22Rv1 (cell line): ENCODE data around the gene TNFSF13B.

Experiments
- H3K27ac ChIP-seq: fragments of 450-650 bp; 2 replicates; pipeline ENCODE4 v1.5.1; 2017
- ZFX ChIP-seq: fragments of 450-650 bp; IDR thresholded peaks from 2 replicates; pipeline ENCODE4 v1.6.1; 2017; ENCODE audit warnings: antibody characterized with exemption, borderline replicate concordance
- TF ChIP-seq, protein P1 (sequence below): fragments of 450-650 bp; IDR thresholded peaks from 2 replicates; pipeline ENCODE4 v1.5.1; 2017; ENCODE audit warnings: mild to moderate bottlenecking

Gene TNFSF13B

DNA sequence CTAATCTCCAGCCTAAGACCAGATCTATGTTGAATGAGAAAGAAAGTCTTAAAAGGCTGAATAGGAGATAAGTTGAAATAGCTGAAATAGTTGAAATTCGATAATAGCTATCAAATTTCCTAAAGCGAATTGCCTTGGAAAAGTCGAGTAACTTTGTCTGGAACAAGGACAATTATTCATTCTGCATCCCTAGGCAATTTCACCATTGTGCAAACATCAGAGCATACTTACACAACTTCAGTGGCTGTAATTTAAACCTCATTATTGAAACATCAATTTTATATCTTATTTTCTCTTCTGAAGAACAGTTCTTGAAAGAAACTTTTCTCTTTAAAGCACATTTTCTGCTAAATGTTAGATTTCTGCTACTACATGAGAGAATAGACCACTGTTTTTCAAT is 13.6 kb downstream of the TNFSF13B start:
- H3K27ac ChIP-seq: no peak overlapping the region
- TF ChIP-seq ZFX: no peak
- TF ChIP-seq, protein P1, sequence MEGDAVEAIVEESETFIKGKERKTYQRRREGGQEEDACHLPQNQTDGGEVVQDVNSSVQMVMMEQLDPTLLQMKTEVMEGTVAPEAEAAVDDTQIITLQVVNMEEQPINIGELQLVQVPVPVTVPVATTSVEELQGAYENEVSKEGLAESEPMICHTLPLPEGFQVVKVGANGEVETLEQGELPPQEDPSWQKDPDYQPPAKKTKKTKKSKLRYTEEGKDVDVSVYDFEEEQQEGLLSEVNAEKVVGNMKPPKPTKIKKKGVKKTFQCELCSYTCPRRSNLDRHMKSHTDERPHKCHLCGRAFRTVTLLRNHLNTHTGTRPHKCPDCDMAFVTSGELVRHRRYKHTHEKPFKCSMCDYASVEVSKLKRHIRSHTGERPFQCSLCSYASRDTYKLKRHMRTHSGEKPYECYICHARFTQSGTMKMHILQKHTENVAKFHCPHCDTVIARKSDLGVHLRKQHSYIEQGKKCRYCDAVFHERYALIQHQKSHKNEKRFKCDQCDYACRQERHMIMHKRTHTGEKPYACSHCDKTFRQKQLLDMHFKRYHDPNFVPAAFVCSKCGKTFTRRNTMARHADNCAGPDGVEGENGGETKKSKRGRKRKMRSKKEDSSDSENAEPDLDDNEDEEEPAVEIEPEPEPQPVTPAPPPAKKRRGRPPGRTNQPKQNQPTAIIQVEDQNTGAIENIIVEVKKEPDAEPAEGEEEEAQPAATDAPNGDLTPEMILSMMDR: no peak

DNA sequence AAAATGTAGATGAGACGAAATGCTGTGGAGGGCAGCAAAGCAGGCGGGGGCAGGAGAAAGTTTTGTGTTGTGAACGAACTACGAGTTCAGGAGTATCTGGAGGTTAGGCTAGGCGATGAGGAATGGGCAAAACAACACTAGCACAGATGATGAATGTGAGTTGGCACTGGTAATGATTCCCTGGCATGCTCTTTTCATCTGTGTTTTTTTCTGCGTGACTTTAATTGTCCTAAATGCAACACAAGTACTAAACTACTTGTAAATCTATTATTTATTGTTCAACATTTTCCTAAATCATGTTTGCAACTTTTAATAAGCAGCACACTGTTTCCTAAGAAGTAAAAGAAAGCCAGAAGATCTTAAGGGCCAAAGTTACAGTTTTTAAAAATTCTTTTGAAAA is 19.2 kb downstream of the TNFSF13B start:
- TF ChIP-seq, protein P1: no peak
- TF ChIP-seq ZFX: no peak
- H3K27ac ChIP-seq: no peak overlapping the region

DNA sequence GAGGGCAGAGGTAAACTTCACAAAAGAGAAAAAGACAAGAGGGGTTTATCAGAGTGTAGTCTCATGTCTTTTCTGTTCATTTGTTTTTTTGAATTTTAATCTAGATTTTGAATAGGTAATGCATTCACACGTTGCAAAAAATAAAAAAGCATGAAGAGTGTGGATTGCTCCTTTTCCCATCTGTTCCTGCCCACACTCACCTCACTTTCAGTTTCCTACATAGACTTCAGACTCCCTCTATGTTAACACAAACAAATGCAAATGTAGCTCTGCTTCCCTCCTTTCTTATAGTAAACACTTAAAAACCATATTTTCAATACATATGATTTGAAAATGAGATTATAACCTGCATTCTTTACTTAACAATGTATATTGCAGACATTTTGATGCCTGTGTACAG is 20.3 kb downstream of the TNFSF13B start:
- H3K27ac ChIP-seq: no peak overlapping the region
- TF ChIP-seq, protein P1: no peak
- no peak for TF ChIP-seq ZFX

DNA sequence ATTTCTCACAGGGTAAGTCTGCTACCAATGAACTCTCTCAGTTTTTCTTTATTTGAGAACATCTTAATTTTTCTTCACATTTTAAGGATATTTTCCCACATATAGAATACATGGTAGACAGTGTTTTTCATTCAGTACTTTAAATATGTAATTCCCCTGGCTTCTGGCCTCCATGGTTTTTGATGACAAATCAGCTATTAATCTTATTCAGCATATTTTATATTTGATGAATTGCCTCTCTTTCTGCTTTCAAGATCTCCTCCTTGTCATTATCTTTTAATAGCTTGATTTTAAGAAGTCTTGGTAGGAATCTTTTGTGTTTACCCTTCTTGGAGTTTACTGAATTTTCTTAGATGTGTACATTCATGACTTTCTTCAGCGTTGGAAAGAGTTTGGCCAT is 27.6 kb downstream of the TNFSF13B start:
- H3K27ac ChIP-seq: no peak overlapping the region
- TF ChIP-seq, protein P1: no peak
- no peak for TF ChIP-seq ZFX

DNA sequence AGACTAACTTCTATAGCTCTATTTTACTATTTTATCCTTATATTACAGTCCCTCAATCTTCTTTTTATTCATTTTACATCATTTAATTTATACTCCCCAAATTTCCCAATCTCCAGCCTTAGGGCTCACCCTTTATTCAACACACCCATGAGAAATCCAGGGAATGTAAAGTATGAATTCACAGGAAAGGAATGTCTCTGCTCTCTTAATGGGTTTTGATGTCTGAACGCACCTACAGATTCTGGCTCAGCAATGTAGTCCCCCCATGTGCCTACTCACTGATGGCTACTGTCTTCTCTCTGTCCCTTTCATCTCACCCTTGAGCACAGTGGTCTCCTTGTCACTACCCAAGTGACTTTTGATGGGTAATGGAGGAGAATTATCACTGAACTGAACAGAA is 32.8 kb downstream of the TNFSF13B start:
- TF ChIP-seq, protein P1: no peak
- TF ChIP-seq ZFX: no peak
- H3K27ac ChIP-seq: no peak overlapping the region

DNA sequence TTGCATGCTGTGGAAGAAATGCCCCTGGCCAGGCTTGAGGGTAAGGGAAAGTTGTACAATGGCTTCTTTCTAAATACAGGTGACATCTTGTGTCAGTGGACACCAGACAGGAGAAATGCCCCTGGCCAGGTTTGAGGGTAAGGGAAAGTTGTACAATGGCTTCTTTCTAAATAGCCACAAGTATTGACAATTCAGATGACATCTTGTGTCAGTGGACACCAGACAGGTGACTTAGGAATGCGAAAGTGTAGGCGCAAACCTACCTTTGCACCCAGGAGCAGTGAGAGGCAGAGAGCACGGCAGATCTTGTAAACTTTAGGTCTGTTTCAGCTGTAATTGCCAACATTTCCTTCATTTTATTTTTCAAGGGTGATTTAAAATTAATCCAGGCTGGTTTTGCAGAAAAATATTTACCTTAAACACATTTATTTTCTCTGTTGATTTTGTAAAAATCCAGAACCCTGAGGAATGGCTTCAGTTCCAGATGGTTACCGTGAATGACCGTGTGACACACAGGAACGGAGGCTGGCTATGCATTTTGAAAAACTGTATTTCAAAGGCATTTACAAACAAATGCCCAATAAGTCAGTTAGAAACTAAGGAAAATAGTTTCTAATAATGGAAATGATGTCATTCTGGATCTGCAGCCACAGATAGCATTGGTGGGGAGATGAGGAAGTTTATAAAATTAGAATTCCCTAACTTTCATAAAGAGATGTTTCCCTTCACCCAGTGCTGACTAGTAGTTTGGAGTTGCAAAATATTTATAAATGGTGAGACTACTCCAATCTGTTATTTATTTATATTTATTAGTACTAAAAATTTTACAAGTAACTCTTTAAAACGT is 34.9 kb downstream of the TNFSF13B start:
- H3K27ac ChIP-seq: no peak overlapping the region
- no peak for TF ChIP-seq ZFX
- TF ChIP-seq, protein P1: no peak

DNA sequence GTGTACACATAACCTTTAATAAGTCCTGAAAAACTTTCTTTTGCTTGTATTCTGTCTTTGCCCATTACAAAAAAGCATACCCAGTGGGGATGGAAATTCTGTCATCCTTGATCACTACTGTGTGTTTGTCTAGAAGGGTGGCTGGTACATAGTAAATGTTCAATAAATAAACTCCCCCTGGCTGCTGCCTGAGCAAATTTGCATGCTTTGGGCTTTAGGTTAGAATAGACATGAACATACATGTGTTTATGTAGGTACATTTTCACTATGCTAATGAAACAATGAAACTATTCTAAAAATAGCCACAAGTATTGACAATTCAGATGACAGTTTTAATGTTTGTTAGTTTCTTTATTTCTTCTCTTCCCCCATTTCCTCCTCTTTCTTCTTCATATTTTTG is 36.1 kb downstream of the TNFSF13B start:
- TF ChIP-seq ZFX: no peak
- TF ChIP-seq, protein P1: no peak
- H3K27ac ChIP-seq: no peak overlapping the region
